Right ventricle myocardium inferior (tissue), 1 donor: Measurements from ENCODE around the gene CCDC149. TPM values are rescaled to one million over a fixed set of nuclear protein-coding genes. Genes with fewer than 3 reads are reported as not detected.
"Not testable (repeated sequence)": the region's sequence is repeated elsewhere in the genome, so short reads cannot be mapped to it uniquely, and the experiment has no call there.

Experiments
- ATAC-seq: fragments of 200-7000 bp; cut with Tn5 transposase; one replicate; pipeline ENCODE4 v1.9.1; 2020; ENCODE audit warnings: mild to moderate bottlenecking, moderate library complexity
- DNase-seq: peaks from one replicate; pipeline ENCODE4 v3.0.0; 2021; ENCODE audit errors: missing footprints
- intact Hi-C: fragments of 100-400 bp; cut with DNase I; formaldehyde crosslinking; loops from one replicate; pipeline ENCODE4 v1.11.0; 2022
- total RNA-seq: library from RNA; stranded (reverse); fragmentation: NEBNext Ultra II Directional; extraction: Animal tissue kit (Norgen Biotek cat#: 25700); gene quantifications from one replicate; pipeline ENCODE4 v1.2.1, GENCODE V29; 2021
- donor health status: DM: no; HTN: yes; CAD: no; lungs with severe emphysema.

The CCDC149 gene
- total RNA-seq, 1 donor from 2014 or later, result 11.4 TPM

- no peak for ATAC-seq
- intact Hi-C loops, result no loop called here
- no peak for DNase-seq
These were observed 8.6 kb upstream of the CCDC149 start for GRCh38 chr4:24921491-24921890.

GRCh38 chr4:24920008-24920407 is 7.2 kb upstream of the CCDC149 start:
- intact Hi-C loops, result no loop called here
- DNase-seq, result no peak
- ATAC-seq, result no peak

GRCh38 chr4:24917076-24917856 is 4.4 kb upstream of the CCDC149 start:
- intact Hi-C loops, result loop anchor here (10.0 kb wide), 1 partner anchor 122 kb away; the partner anchor contains the start of gene SOD3
- ATAC-seq, result no peak
- DNase-seq, result no peak

DNA sequence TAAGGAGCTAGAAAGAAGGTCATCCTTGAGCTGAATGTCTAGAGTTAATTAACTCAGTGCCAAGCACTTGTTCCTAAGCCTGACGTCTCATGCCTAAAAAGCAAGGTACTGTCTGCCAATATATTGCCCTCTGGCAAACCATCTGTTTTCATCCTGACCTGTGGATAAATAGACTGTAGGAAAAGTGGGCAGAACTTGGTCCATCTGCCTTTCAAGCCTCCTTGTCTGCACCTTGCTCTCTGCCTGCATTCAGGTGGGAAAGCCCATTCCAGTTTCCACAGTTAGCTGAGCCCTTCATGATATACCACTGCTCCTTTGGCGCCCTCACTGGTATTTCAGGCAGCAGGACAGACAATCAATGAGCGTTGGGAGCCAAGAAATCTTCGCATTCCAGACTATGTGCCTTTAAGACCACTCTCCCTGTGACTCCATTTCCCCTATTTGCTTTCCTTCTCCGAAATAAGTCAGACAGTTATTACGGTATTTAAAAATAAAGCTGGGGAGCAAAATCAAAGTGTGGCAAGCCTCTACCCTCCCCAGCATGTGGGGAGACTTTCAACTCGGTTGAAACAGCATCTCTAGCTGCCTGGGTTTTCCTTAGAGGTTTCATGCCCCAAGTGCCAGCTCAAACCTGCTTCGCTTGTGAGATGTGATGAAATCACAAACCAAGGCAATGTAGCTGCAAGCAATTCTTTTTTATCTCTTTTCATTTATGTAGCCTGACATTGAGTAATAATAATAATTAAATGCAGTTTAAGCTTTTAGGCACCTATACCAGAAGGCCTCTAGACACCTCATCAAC is 2.5 kb upstream of the CCDC149 start:
- DNase-seq (no peak), ATAC-seq (no peak)
- intact Hi-C loops, result loop anchor here (10.0 kb wide), 1 partner anchor 121 kb away; the partner anchor contains the start of gene SOD3

- ATAC-seq (no peak), DNase-seq (no peak)
- intact Hi-C loops, result loop anchor here (5.0 to 10.0 kb wide), 3 partner anchors 63 to 332 kb away; partner anchors contain the start of genes DHX15 and SOD3
These were observed 1.6 kb upstream of the CCDC149 start for GRCh38 chr4:24914460-24914859.

DNA sequence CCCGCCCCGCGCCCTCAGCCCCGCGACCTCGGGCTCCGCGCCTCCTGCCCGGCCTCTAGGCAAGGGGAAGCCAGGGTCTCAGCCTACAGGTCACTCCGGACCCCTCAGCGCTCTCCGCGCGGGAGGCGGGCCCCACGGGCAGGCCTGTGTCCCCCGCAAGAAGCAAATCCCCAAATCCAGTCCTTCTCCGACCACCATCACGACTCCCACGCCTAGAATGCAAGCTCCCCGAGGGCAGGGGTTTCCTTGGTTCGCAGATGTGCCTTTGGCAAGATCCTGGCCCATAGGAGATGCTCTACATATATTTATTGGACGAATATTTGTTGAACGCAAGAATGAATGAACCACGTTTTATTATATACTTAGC is 260 bp upstream of the CCDC149 start:
- ATAC-seq (no peak), DNase-seq (no peak)
- intact Hi-C loops, result loop anchor here (5.0 to 10.0 kb wide), 3 partner anchors 64 to 331 kb away; partner anchors contain the start of genes DHX15 and SOD3

GRCh38 chr4:24910499-24910898 is 2.3 kb downstream of the CCDC149 start:
- DNase-seq (no peak), ATAC-seq (no peak)
- intact Hi-C loops, result loop anchor here (5.0 to 10.0 kb wide), 3 partner anchors 67 to 328 kb away; partner anchors contain the start of genes DHX15 and SOD3

- DNase-seq, ATAC-seq: not testable (repeated sequence)
- intact Hi-C loops, result loop anchor here (5.0 to 10.0 kb wide), 3 partner anchors 68 to 327 kb away; partner anchors contain the start of genes DHX15 and SOD3
These were observed 3.2 kb downstream of the CCDC149 start for GRCh38 chr4:24909606-24910005.

DNA sequence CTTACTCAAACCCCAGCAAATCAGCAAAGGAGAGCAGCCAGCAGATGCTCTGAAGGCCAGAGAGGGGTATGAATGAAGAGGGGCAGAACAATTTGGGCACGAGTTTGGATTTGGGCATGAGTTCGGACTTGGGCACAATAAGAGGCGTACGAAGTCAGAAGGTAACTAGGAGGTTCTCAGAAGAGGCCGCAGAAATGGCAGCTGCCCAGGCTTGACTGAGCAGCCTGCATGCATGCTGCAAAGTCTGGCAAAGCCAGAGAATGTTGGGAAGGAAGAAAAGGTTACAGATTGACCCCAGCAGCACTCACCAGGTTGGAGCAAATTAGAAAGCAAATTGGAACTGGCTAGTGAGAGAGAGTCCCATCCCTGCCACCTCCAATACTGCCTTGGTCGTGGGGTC is 15.2 kb downstream of the CCDC149 start:
- no peak for DNase-seq
- intact Hi-C loops, result no loop called here
- no peak for ATAC-seq

DNA sequence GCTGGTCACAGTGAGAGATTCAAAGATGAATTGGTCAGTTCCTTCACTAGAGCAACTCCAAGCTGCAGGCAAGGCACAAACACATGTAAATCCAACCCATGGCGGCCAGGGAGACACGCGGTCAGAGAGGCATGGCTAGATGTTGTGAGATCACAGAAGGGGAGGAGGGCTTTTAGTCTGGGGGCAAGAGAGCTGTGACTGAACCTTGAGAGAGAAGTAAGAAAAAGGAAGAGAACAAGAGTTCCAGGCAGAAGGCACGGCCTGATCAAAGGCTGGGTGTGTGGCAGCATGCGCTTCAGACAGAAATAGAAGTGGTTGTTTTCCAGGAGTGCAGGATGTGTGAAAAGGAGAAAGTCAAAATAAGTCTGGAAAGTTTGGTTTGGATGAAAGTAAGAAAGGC is 15.9 kb downstream of the CCDC149 start:
- ATAC-seq (no peak), DNase-seq (no peak)
- intact Hi-C loops, result no loop called here

DNA sequence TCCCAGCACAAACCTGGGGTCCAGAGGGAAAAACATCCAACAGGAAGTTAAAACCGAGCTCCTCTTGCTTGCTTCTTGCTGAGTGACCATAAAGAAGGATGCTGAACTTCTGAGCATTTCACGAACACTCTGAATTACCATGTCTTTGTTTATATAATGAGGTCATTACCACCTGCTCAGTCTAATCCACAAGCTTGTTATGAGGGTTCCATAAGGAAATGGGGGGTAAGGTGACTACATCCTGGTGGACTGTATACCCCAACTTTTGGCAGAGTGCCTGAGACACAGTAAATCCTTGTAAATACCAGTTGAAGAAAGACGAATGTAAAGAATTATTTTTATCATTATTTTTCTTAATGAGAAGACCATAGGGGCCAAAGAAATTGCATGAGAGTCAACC is 16.8 kb downstream of the CCDC149 start:
- ATAC-seq (no peak), DNase-seq (no peak)
- intact Hi-C loops, result no loop called here

- DNase-seq (no peak), ATAC-seq (no peak)
- intact Hi-C loops, result no loop called here
These were observed 17.4 kb downstream of the CCDC149 start for GRCh38 chr4:24895461-24895860.

DNA sequence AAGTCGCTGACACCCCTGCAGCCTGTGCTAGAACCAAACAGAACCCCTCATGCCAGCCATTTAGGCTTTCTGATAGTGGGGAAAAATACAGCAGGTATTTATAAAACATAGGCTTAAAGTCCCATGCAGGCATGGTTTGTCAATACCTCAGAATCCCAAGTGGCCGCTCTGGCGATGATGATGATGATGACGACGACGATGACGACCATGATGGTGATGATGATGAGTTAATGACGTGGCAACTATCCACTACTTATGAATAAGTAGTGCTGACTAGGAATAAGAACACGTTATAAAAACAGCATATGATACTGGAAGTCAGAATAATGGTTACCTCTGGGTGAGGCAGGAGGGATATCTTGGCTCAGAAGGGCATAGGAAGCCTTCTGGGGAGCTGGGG is 18.0 kb downstream of the CCDC149 start:
- ATAC-seq (no peak), DNase-seq (no peak)
- intact Hi-C loops, result no loop called here

- intact Hi-C loops, result no loop called here
- ATAC-seq (no peak), DNase-seq (no peak)
These were observed 18.6 kb downstream of the CCDC149 start for GRCh38 chr4:24894243-24894642.

- intact Hi-C loops, result no loop called here
- no peak for ATAC-seq
- no peak for DNase-seq
These were observed 20.1 kb downstream of the CCDC149 start for GRCh38 chr4:24892778-24893177.

- no peak for ATAC-seq
- DNase-seq, result no peak
- intact Hi-C loops, result no loop called here
These were observed 20.6 kb downstream of the CCDC149 start for GRCh38 chr4:24892278-24892677.

DNA sequence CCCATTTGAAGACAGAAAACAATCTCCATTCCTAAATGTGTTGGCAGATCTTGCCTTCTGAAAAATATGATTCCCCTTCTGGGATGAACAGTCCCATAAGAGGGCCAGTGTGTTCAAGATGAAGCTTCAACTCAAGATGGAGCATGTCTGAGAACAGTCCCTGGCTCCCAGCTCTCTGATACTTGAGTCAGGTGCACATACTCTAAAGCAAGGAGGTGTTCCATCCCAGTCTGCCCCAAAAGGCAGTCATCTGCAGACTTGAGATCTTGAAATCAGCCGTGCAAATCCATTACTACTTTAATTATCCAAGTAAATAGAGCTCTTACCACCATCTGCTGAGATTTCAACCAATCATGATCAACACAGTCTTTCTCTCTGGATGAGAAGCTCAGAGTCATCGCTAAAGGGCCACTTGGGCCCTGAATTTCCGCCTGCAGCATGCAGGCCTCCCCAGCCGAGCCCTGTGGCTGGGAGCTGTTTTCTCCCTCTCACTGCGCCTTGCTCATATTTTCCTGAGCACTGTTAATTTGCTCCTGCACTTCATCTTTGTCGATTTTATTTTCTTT is 22.2 kb downstream of the CCDC149 start:
- no peak for ATAC-seq

GRCh38 chr4:24889991-24890390 is 22.9 kb downstream of the CCDC149 start:
- intact Hi-C loops, result no loop called here
- ATAC-seq (no peak), DNase-seq (no peak)

More for the DNA sequence above, 22.2 kb downstream of the CCDC149 start:
- intact Hi-C loops, result no loop called here
- DNase-seq, result no peak
